ENCODE results near the gene JADE1.

DNA sequence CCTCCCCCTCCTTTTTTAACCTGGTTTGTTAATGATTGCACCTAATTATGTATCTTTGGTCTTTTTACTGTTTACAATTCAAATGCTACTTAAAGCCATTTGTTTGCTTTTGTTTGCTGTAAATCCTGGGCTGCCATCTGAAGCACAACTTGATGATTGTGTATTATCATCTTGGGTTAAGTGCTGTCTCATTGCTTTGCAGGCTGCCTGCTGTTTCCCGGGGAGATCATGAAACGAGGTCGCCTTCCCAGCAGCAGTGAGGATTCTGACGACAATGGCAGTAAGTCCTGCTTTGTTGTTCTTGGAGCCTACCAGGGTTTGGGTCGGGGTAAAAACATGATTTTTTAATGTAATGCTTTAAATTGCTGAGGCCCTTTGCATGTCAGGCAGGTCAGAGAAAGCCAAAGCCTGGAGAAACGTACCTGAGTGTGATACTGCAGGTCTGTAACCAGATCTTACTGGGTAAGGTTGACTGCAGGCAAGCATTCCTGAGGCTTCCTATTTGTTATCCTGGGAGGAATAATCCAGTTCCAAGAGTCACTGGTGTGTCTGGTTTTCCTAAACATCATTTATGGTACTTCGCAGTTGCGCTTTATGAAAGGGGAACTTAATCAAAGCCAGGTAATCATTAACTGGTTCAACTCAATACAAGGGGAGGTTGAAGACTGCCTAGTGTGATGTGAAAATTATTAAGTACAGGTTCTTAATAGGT is 22.2 kb downstream of the JADE1 start:
- TF ChIP-seq EZH2phosphoT487 (IDR thresholded peaks at IDR 0.05; ENCODE audit: borderline replicate concordance, low read depth, low read length), result no peak
- TF ChIP-seq, protein P1, sequence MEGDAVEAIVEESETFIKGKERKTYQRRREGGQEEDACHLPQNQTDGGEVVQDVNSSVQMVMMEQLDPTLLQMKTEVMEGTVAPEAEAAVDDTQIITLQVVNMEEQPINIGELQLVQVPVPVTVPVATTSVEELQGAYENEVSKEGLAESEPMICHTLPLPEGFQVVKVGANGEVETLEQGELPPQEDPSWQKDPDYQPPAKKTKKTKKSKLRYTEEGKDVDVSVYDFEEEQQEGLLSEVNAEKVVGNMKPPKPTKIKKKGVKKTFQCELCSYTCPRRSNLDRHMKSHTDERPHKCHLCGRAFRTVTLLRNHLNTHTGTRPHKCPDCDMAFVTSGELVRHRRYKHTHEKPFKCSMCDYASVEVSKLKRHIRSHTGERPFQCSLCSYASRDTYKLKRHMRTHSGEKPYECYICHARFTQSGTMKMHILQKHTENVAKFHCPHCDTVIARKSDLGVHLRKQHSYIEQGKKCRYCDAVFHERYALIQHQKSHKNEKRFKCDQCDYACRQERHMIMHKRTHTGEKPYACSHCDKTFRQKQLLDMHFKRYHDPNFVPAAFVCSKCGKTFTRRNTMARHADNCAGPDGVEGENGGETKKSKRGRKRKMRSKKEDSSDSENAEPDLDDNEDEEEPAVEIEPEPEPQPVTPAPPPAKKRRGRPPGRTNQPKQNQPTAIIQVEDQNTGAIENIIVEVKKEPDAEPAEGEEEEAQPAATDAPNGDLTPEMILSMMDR (conservative IDR thresholded peaks at IDR 0.05; ENCODE audit: low read length), result no peak

All from OCI-LY7 (cell line).